Keratinocyte (primary cell): ENCODE measurements around the gene PDZD2.

Source experiments
- EZH2 ChIP-seq: IDR thresholded peaks from one replicate; pipeline ENCODE4 v1.6.1; 2012; ENCODE audit warnings: inconsistent platforms, mild to moderate bottlenecking, low read length, moderate library complexity
- TF ChIP-seq, protein P1 (sequence below), 3 experiments: IDR thresholded peaks in 1 of 3; conservative IDR thresholded peaks in 1 of 3; optimal IDR thresholded peaks in 1 of 3; 2 replicates in 2 of 3; 3 replicates in 1 of 3; pipeline versions ENCODE3 to v1.5.1; 2011; ENCODE audit warnings: low read length in 3 of 3, mild to moderate bottlenecking in 3 of 3, moderate library complexity in 2 of 3, control low read depth in 1 of 3, inconsistent platforms in 1 of 3; ENCODE audit not compliant: insufficient read depth in 2 of 3; ENCODE audit errors: extremely low read depth in 1 of 3

GRCh38 chr5:31954091-31954490 lies 315.2 kb downstream of the PDZD2 start:
- no peak for TF ChIP-seq EZH2
- TF ChIP-seq, protein P1, sequence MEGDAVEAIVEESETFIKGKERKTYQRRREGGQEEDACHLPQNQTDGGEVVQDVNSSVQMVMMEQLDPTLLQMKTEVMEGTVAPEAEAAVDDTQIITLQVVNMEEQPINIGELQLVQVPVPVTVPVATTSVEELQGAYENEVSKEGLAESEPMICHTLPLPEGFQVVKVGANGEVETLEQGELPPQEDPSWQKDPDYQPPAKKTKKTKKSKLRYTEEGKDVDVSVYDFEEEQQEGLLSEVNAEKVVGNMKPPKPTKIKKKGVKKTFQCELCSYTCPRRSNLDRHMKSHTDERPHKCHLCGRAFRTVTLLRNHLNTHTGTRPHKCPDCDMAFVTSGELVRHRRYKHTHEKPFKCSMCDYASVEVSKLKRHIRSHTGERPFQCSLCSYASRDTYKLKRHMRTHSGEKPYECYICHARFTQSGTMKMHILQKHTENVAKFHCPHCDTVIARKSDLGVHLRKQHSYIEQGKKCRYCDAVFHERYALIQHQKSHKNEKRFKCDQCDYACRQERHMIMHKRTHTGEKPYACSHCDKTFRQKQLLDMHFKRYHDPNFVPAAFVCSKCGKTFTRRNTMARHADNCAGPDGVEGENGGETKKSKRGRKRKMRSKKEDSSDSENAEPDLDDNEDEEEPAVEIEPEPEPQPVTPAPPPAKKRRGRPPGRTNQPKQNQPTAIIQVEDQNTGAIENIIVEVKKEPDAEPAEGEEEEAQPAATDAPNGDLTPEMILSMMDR (optimal IDR thresholded peaks at IDR 0.05 in 1 of 3, IDR thresholded peaks at IDR 0.05 in 1 of 3, conservative IDR thresholded peaks at IDR 0.05 in 1 of 3; ENCODE audit: extremely low read depth in 1 of 3, insufficient read depth in 2 of 3, low read length in 3 of 3), result no peak
